Testis (tissue), 2 donors: Measurements from ENCODE around the gene HOXD1.

Source experiments
- CTCF ChIP-seq, 3 experiments: fragments of 450-650 bp in 2 of 3; fragments of 200-600 bp in 1 of 3; sonication (generic) in 1 of 3; IDR thresholded peaks; one replicate each; pipeline ENCODE4 v1.5.1; 2016 to 2019; ENCODE audit warnings: antibody characterized with exemption in 3 of 3, mild to moderate bottlenecking in 2 of 3, moderate library complexity in 1 of 3
- POLR2A ChIP-seq: fragments of 450-650 bp; IDR thresholded peaks from one replicate; pipeline ENCODE4 v1.6.1; 2017; ENCODE audit warnings: antibody characterized with exemption, mild to moderate bottlenecking, moderate library complexity

GRCh38 chr2:176138923-176139660, 49.4 kb upstream of the HOXD1 start:
- no peak for TF ChIP-seq CTCF (IDR thresholded peaks at IDR 0.05)
- no peak for TF ChIP-seq POLR2A
